HG03066 (cell line): ENCODE results near the gene COMMD1.
"Not testable (repeated sequence)": the region's sequence is repeated elsewhere in the genome, so short reads cannot be mapped to it uniquely, and the experiment has no call there.

ENCODE experiments used
- ATAC-seq: cut with Tn5 transposase; IDR thresholded peaks from one replicate; pipeline ENCODE4 v1.9.1; 2021; ENCODE audit warnings: low read depth; ENCODE audit not compliant: unreplicated experiment

COMMD1 gene

DNA sequence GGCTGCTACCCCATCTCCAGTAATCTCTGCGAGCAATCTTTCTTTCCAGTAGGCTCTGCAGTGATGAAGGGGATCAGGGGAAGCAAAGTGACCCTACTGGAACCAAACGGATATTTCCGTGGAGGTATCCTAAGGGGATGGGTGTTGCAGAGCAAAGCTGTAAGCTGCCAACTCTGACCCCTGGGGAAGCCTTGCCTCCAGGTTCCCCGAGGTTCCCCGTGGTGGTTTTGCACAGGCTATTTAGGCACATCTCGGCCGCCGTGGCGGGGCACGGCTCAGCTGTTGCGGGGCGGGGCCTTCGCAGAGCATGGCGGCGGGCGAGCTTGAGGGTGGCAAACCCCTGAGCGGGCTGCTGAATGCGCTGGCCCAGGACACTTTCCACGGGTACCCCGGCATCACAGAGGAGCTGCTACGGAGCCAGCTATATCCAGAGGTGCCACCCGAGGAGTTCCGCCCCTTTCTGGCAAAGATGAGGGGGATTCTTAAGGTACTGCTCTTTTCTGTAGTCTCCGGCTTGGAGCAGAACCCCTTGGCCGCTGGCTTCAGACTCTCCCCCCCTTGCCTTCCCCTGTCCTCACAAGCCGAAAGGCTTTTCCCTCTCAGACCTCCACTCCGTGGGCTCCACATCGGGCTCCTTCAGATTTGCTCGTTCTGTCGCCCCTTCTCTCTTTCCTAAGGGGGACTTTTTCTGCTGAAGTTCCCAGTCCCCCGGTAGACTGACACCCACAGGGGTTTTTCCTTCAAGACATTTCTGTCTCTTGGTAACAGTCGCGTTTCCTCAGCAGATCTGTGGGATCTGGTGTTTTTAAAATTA lies at the start of gene COMMD1:
Gene COMMD1, plus strand, starts transcription at position 303 of the 814 bp plus-strand sequence. Its CDS starts 5 bp downstream, at position 308.
- ATAC-seq = peak; percentile 97

DNA sequence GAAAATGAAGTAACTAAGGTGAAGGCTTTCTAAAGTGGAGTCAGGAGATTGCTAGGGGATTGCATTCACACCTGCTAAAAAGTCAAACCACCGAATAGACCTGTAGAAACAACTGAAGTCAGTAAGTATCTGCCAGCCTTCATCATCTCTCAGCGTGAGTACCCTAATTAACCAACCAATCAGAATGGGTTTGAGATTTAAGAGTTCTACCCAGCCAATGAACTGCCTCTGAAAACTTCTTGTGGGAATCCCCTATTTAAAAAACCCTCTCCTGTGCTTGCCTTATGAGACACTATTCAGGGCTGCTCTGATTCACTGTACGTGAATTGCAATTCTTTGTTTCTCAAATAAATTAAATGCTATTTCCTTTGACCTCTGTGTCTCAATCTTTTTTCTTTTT lies 48.2 kb upstream of the COMMD1 start:
- no peak for ATAC-seq

DNA sequence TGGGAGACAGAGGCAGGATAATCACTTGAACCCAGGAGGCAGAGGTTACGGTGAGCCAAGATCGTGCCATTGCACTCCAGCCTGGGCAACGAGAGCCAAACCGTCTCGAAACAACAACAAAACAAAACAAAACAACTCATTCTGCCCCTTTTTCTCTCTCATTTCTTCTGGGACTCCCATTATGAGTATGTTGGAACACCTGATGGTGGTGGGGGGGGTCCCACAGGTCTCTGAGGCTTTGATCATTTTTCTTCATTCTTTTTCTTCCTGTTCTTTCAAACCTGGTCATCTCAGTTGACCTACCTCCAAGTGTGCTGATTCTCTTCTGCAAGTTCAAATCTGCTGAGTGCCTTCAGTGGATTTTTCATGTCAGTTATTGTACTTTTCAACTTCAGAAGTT lies 43.4 kb upstream of the COMMD1 start:
- ATAC-seq = no peak

DNA sequence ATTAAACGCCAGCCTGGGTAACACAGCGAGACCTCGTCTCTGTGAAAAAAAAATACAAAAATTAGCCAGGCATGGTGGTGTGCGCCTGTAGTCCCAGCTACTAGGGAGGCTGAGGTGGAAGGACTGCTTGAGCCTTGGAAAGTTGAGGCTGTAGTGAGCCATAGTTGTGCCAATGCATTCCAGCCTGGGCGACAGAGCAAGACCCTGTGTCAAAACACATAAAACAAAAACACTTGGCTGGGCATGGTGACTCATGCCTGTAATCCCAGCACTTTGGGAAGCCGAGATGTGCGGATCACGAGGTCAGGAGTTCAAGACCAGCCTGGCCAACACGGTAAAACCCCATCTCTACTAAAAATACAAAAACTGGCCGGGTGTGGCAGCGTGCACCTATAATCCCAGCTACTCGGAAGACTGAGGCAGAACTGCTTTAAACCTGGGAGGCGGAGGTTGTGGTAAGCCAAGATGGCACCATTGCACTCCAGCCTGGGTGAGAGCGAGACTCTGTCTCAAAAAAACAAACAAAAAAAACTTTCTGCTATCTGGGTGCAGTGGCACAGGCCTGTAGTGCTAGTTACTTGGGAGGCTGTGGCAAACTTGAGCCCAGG lies 38.9 kb upstream of the COMMD1 start:
- not testable (repeated sequence) for ATAC-seq

DNA sequence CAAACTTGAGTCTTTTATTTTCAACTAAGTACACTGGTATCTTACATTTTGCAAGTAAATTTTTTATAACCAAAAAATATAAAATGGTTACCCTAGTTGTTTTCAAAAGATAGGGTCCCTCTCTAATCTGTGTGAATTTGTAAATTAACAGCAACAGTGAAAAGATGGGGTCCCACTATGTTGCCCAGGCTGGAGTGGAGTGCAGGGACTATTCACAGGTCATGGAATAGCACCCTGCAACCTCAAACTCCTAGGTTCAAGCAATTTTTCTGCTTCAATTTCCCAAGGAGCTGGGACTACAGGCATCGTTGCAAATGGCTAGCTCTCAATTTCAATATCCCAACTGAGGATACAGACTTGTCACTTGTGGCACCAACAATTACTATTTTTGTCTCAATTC lies 29.1 kb upstream of the COMMD1 start:
- ATAC-seq = no peak

DNA sequence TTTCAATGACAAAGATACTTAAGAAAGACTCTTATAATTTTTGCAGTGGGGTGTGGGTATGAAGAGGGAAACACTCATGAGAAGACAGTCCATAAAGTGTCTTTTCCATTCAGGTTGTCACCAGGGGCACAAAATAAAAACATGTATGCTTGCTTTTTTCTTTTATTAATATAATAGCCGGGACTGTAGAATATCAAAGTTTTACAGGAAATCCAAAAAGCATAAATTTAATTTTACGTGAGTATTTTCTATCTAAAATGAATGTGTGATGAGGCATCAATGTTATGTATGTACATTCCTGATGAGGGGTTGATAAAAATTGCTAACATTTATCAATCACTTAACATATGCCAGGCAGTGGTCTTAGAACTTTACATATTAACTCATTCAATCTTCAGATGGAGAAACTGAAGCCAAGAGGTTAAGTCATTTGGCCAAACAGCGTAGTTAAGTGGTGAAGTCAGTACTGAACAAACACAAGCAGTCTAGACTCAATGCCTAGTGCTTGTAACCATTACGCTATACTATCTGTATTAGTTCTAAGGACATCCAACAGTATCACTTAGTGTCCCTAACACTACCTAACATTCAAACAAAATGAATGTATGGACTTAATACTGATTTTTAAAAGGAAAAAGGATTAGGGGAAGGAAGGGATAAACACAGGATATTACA lies 27.8 kb upstream of the COMMD1 start:
- ATAC-seq = no peak

DNA sequence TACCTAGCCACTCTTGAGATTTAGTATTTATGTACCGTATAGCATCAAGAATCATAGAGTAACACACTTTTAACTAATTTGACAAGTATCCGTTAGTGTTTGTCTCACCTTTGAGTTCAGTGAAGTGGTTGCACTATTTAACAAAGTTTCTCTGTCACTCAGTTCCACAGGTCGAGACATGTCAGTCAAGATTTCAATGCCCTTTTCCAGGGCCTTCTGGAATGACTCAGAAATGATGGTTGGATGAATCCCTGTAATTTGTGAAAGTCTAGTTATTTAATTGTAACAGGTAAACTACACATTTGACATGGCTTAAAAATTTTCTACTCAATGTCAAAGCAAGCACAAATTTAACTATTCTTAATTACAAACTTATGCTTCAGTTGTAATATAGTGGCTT lies 26.7 kb upstream of the COMMD1 start:
- no peak for ATAC-seq

DNA sequence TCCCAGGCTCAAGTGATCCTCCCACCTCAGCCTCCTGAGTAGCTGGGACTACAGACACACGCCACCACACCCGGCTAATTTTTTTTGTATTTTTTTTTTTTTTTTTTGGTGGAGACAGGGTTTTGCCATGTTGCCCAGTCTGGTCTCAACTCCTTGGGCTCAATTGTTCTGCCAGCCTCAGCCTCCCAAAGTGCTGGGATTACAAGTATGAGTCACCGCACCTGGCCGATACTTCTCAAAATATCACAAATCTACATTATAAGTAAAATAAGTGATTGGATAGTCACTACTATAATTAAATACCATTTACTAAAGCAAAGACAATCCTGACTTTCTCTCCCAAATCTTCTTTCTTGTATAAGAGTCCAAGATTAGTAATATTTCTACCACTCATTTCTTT lies 26.1 kb upstream of the COMMD1 start:
- not testable (repeated sequence) for ATAC-seq

DNA sequence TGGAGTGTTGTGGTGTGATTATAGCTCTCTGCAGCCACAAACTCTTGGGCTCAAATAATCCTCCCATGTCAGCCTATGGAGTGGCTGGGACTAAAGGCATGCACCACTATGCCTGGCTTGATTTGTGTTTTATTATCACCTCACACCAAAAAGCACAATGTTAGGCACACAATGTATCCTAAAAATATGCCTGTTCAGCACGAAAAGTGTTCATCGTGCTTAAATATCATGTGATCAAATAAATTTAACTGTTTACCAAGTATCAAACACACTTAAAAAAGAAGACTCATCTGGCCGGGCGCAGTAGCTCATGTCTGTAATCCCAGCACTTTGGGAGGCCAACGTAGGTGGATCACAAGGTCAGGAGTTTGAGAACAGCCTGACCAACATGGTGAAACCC lies 22.6 kb upstream of the COMMD1 start:
- no peak for ATAC-seq

DNA sequence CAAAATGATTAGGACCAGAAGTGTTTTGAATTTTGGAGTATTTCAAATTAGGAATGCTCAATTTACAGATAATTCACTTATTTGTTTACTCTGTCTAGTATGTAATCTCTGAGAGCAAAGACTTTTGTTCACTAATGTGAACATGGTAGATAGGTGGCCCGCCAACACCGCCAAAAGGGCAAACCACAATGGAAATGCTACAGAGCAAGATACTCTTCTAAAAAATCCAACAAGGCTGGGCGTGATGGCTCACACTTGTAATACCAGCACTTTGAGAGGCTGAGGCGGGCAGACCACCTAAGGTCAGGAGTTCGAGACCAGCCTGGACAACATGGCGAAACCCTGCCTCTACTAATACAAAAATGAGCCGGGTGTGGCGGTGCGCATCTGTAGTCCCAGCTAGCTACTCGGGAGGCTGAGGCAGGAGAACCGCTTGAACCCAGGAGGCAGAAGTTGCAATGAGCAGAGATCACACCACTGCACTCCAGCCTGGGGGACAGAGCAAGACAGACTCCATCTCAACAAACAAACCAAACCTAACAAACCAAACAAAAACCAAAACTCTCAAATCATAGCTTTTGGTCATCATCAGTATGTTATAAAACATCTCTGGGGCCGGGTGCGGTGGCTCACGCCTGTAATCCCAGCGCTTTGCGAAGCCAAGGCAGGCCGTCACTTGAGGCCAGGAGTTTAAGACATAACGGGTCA lies 19.4 kb upstream of the COMMD1 start:
- no peak for ATAC-seq

DNA sequence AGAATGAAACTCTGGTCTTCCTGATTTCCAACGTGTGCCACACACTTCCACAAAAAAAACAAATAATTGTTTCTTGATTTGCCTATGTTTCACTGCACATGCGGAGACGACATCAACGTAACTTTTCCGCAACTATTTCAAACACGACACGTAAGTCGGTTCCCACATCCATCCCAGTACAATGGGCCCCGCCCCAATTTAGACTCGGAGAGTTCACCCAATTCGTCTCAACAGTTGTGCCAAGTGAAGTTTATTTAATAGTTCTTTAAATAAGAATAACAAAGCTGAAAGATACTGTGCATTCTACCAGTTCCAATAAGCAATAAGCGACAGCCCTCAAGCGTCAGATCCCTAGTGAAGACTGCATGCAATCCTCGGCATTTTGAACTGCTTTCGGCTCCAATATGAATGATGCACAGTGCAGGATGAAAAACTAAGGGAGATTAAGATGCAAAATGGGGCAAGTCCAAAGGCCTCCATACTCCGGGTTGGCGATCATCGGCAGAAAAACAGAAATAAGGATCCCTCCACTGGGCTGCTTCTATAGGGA lies 17.7 kb upstream of the COMMD1 start:
- ATAC-seq = peak; percentile 2

DNA sequence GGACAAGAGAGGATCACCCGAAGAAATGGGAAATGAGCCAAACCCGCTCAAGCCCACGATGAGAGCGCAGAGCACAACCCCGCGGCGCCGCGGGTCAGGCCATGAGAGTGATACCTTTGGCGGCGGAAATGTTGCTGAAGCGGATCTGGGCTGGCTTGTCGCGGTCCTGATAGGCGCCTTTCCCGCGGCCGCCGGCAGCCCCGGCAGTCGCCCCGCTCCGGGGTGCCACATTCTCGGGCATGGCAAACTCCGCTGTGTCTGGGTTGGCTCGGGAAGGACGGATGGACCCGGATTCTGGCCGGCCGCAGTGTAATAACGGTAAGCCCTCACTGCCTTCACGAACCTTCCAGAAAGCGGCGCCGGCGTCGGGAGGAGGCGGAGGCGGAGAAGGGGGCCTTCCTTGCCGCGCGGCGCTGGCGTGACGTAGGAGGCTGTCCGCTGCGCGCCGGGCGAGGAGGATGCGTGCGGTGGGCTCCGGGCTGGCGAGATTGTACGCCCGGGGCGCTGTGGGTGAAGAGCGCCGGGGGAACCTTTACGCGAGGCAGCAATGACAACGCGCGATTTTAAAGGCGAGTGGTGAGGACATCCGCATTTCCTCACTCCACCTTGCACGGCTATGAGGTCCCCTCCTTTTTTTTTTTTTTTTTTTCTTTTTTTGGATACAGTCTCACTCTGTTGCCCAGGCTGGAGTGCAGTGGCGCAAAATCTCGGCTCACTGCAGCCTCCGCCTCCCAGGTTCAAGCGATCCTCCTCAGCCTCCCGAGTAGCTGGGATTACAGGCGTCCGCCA lies 17.0 kb upstream of the COMMD1 start, which contains the start of gene CCT4:
Gene CCT4, minus strand, starts transcription at position 390 of the 789 bp plus-strand sequence. Its CDS starts 149 bp downstream, at position 241.
- peak; percentile 68 for ATAC-seq

DNA sequence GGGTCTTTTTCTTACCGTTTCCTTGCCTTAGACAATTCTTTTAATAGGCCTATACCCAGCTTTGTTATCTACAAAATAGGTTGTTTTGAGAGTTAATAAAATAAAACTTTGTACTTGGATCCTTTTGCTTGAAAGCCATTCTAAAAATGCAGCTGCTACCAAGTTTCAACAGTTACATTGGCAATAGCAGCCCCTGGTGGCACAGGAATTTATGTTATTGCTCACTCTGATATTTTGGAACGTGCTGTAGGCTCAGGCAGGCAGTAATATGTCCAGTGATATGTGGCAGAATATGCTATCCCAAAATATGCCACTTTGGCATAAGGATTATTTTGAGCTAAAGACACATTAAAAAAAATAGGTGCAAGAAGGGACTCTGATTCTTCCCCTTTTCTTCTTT lies 6.7 kb upstream of the COMMD1 start:
- ATAC-seq = no peak

DNA sequence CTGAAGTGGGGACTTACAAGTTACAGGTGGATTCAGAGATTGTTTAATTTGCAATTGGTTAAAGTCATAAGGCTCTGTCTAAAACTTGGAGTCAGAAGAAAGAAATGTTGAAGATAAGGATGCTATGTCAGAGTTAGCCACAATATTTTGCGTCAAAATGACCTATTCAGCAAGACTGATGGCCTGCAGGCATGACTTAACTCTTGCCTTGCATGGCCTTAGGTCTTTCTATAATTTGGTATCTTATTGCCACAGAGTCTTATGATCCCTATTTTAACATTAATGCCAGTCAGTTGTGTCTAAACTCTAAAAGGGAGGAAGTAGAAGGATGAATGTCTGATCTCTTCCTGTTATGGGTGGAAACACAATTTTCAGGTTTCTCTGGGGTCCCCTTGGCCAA lies 5.2 kb upstream of the COMMD1 start:
- ATAC-seq = no peak

DNA sequence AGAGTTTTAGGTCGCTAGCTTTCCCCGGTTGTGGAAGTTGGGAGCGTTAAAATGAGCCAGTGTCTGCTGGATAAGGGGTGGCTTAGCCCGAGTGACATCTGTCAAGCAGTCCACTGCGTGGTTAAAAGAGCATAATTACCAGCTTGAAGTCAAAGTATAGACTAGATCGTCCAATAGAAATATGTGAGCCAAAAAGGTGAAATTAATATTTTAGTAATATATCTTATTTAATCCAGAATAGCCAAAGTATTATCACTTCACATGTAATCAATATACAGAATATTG lies 654 bp downstream of the COMMD1 start:
- ATAC-seq = peak; percentile 7

DNA sequence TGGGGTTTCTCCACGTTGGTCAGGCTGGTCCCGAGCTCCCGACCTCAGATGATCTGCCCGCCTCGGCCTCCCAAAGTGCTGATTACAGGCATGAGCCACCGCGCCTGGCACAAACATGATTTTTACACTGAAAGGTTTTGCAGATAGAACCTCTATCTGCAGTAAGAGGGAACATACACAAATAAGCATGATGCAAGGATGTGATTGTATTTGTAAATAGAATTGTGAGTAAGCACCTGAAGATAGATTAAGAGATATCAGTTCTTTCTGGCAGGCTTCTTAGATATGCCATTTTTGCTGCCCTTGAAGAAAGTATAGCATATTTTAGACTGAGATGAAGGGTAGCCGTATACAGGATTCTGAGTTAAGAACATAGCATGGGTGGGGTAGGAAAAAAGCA lies 3.6 kb downstream of the COMMD1 start:
- ATAC-seq = no peak

DNA sequence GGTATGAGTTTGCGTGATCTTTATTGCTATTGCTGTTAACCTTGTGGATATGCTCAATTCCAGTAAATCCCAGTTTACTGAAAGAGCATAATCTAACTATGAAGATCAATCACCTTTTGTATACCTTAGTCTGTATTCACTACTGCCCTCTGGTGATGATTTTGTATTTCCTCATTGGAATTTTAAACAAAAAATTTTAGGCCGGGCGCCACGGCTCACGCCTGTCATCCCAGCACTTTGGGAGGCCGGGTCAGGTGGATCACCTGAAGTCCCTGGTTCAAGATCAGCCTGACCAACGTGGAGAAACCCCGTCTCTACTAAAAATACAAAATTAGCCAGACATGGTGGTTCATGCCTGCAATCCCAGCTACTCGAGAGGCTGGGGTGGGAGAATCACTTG lies 5.1 kb downstream of the COMMD1 start:
- ATAC-seq = no peak

DNA sequence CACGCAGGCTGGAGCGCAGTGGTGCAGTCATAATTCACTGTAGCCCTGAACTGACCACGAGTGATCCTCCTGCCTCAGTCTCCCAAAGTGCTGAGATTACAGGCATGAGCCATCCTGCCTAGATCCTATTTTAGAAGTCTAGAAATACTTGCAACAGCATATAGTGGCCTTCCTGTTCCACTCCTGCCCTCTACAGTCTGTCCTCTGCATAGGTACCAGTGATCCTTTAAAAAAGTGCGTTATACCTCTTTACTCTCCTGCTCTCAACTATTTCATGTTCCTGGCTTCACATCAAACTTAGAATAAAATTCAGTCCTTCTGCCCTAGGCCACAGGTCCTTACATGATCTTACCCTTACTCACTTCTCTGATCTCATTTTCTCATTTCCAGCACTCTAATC lies 6.0 kb downstream of the COMMD1 start:
- ATAC-seq = no peak

DNA sequence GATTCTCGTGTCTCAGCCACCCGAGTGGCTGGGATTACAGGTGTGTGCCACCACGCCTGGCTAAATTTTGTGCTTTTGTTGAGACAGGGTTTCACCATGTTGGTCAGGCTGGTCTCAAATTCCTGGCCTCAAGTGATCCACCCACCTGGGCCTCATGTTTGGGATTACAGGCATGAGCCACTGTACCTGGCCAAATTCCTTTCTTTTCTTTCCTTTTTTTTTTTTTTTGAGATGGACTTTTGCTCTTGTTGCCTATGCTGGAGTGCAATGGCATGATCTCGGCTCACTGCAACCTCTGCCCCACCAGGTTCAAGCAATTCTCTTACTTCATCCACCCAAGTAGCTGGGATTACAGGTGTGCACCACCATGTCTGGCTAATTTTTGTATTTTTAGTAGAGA lies 9.3 kb downstream of the COMMD1 start:
- ATAC-seq = not testable (repeated sequence)

DNA sequence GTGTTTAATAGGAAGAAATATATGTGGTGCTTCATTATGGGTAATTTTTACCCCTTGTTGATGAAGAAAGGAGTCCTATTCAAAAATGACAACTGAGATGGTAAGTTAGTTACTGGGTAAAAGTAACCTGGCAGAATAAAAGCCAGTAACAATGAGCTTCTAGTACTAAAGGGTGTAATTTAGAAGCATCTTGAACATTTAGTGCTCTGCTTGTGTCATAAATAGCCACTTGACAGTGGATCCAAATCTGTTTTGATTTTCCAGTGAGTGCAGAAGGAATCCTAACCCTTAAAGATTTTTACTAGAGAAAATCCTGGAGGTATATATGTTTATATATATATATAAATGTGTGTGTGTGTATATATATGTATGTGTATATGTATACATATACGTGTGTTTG lies 15.1 kb downstream of the COMMD1 start:
- ATAC-seq = no peak
